Osteocyte (in vitro differentiated cells): Measurements from ENCODE around the gene CREB3L1. TPM values are rescaled to one million over a fixed set of nuclear protein-coding genes. Genes with fewer than 3 reads are reported as not detected.

Experiments
- DNase-seq: peaks from one replicate; pipeline ENCODE4 v3.0.0; 2021; ENCODE audit warnings: mixed read lengths; ENCODE audit not compliant: unreplicated experiment; ENCODE audit errors: extremely low spot score
- H3K27ac Mint-ChIP-seq: one replicate; pipeline ENCODE4 v1.8.0; 2021; ENCODE audit warnings: mild to moderate bottlenecking, mixed read lengths; ENCODE audit not compliant: unreplicated experiment
- H3K27me3 Mint-ChIP-seq: one replicate; pipeline ENCODE4 v1.8.0; 2021; ENCODE audit warnings: mixed read lengths; ENCODE audit not compliant: unreplicated experiment
- H3K36me3 Mint-ChIP-seq: one replicate; pipeline ENCODE4 v1.8.0; 2021; ENCODE audit warnings: mixed read lengths; ENCODE audit not compliant: unreplicated experiment
- H3K4me1 Mint-ChIP-seq: one replicate; pipeline ENCODE4 v1.8.0; 2021; ENCODE audit warnings: mixed read lengths; ENCODE audit not compliant: unreplicated experiment
- H3K4me3 Mint-ChIP-seq: one replicate; pipeline ENCODE4 v1.8.0; 2021; ENCODE audit warnings: mild to moderate bottlenecking, moderate library complexity, mixed read lengths; ENCODE audit not compliant: unreplicated experiment
- H3K9me3 Mint-ChIP-seq: one replicate; pipeline ENCODE4 v1.8.0; 2021; ENCODE audit warnings: mixed read lengths; ENCODE audit not compliant: unreplicated experiment
- total RNA-seq: library from RNA; stranded (reverse); gene quantifications from 2 replicates; pipeline ENCODE4 v1.2.1, GENCODE V29; 2021
- TF ChIP-seq, protein P1 (sequence below): fragments of 200-600 bp; sonication (generic); IDR thresholded peaks from 2 replicates; pipeline ENCODE4 v1.5.0; 2021; ENCODE audit warnings: antibody characterized with exemption, mild to moderate bottlenecking, moderate library complexity

Gene CREB3L1
- total RNA-seq, 1 donor from 2014 or later, result 77.0 TPM

DNA sequence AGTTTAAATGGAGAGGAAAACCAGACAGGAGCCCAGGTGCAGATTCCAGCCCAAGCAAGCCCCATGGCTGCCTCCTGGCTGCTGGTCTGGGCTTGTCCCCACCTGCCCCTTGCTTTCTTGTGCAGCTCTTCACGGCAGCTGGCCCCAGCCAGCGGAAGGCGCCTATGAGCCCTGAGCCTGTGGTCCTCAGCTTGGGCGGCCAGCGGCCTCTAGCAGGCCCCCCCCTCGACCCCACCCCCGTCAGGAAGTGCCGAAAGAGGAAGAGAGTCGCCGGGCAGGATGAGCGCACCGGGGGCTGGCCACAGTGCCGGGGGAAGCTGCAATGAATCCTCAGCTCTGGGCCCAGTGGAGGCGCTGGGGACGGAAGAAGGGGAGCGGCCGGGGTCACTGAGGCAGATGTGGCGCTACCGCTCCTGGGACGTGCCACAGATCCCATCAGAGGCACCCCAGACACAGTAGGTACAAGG, 67.7 kb downstream of the CREB3L1 start:
- Mint-ChIP-seq H3K27ac (no peak overlapping the region), H3K9me3 (no peaks in the 10 kb centered on the region), H3K27me3 (peaks cover 9% of the 10 kb centered on the region), H3K4me1 (peaks cover 30% of the 10 kb centered on the region), H3K4me3 (no peak overlapping the region), H3K36me3 (no peaks in the 10 kb centered on the region)
- DNase-seq, result no peak
- TF ChIP-seq, protein P1, sequence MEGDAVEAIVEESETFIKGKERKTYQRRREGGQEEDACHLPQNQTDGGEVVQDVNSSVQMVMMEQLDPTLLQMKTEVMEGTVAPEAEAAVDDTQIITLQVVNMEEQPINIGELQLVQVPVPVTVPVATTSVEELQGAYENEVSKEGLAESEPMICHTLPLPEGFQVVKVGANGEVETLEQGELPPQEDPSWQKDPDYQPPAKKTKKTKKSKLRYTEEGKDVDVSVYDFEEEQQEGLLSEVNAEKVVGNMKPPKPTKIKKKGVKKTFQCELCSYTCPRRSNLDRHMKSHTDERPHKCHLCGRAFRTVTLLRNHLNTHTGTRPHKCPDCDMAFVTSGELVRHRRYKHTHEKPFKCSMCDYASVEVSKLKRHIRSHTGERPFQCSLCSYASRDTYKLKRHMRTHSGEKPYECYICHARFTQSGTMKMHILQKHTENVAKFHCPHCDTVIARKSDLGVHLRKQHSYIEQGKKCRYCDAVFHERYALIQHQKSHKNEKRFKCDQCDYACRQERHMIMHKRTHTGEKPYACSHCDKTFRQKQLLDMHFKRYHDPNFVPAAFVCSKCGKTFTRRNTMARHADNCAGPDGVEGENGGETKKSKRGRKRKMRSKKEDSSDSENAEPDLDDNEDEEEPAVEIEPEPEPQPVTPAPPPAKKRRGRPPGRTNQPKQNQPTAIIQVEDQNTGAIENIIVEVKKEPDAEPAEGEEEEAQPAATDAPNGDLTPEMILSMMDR, result no peak

DNA sequence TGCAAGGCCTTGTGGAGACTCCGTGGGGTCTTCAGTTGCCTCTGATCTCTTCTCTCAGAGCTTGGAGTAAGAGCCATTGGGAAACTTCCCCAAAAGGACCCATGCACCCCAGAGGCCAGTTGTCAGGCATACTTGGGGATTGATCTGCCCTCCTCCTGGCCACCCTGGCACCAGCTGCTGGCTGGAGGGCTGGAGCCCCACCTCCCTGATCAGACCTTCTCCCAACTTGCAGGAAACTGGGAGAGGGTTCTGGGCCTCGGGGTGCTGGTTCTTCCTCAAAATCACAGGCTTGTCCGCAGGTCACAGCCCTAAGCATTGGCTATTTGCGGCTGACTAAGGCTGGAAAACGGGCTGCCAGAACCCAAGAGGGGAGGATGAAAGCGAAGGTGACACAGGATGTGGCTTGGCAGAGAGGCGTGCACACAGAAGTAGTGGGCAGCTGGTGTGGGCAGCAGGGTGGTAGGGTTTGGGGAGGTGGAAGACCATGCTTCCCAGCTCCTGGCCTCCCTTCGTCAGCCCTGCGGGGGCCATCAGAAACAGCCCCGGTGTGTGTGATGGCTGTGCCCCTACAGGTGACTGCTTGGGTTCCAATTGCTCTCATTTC, 68.5 kb downstream of the CREB3L1 start:
- Mint-ChIP-seq H3K4me1 (peaks cover 32% of the 10 kb centered on the region), H3K27ac (no peak overlapping the region), H3K9me3 (no peaks in the 10 kb centered on the region), H3K36me3 (no peaks in the 10 kb centered on the region), H3K4me3 (no peak overlapping the region), H3K27me3 (peaks cover 8% of the 10 kb centered on the region)
- TF ChIP-seq, protein P1, result no peak
- DNase-seq, result no peak

DNA sequence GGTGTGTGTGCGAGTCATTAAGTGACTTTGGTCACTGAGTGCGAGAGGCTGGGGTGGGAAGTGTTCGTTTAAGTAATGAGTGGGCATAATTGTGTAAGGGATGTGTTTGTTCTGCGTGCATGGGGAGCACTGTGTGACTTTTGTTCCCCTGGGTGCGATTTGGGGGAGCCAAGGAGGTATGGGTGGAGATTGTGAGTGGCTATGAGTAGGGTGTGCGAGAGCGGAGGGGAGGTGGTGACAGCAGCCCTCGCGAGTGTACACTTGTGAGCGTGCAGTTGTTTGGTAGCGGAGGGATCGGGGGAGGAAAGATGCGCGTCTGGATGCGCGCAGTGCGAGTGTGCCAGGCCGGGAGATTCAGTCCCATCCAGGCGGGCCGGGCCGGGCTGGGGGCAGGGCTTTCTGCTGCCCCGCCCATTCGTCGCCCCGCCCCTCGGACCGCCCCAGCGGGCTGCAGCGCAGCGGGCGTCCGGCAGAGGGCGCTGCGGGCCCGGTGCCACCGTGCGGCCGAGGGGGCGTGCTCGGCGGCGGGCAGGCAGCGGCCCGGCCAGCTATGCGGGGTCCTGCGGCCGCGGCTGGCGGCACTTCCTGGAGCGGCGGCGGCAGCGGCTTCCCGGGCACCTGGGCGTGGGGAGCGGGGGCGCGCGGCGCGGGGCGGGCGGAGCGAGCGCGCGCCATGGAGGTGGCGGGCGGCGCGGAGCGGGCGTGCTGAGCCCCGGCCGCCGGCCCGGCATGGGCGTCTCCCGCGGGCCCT, 69.6 kb downstream of the CREB3L1 start, which contains the start of gene DGKZ:
Gene DGKZ (plus strand): TSS at position 578 of the 751 bp plus-strand sequence. CDS start 197 bp downstream, outside the sequence.
- Mint-ChIP-seq H3K27ac (peak within 1 kb of the TSS; percentile 41), H3K4me1 (peaks cover 39% of the 10 kb centered on the region), H3K4me3 (peak within 1 kb of the TSS; percentile 75), H3K9me3 (no peaks in the 10 kb centered on the region), H3K36me3 (no peaks in the 10 kb centered on the region), H3K27me3 (peaks cover 4% of the 10 kb centered on the region)
- TF ChIP-seq, protein P1, result peak; percentile 83
- DNase-seq, result peak; percentile 97

DNA sequence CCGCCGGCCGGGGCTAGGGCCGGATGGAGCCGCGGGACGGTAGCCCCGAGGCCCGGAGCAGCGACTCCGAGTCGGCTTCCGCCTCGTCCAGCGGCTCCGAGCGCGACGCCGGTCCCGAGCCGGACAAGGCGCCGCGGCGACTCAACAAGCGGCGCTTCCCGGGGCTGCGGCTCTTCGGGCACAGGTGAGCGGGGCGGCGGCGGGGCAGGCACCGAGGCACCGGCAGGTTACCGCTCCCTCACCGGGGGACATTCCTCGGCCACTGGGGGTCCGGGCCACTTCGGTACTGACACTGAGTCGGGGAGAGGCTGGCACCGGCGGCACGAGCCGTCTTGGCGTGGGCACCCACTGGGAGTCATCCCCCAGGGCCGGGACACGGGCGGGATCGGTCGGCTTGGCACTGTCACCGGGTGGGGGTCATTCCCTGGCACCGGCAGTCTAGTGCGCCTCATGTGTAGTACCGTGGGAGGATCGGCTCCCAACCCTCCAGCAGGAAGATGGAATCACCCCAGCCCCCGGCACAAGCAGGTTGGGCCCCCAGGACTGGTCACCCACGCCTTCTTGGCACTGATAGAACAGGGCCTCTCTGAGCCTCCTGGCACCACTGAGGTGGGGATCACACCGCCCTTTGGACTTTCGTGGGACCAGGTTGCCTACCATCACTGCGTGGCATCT, 70.3 kb downstream of the CREB3L1 start:
- H3K36me3 Mint-ChIP-seq, result no peaks in the 10 kb centered on the region
- DNase-seq, result no peak
- H3K9me3 Mint-ChIP-seq, result no peaks in the 10 kb centered on the region
- H3K27me3 Mint-ChIP-seq, result peaks cover 4% of the 10 kb centered on the region
- TF ChIP-seq, protein P1, result no peak
- peak overlapping the region; percentile 41 for H3K27ac Mint-ChIP-seq
- H3K4me3 Mint-ChIP-seq, result peak overlapping the region; percentile 75
- peaks cover 38% of the 10 kb centered on the region for H3K4me1 Mint-ChIP-seq
